Prostate gland (tissue), 2 donors: ENCODE results near the gene COX5A. TPM values are rescaled to one million over a fixed set of nuclear protein-coding genes. Genes with fewer than 3 reads are reported as not detected.
A peak's percentile ranks its signal among the peaks of the same experiment; 100 is the strongest.

ENCODE experiments used
- DNase-seq: peaks from one replicate; pipeline ENCODE4 v3.0.0-alpha.2; 2019; ENCODE audit warnings: low spot score
- H3K27ac ChIP-seq, 2 donors: fragments of 200-600 bp; sonication (generic); 2 replicates each; pipeline ENCODE4 v1.5.1; 2017 to 2019
- H3K27me3 ChIP-seq: fragments of 200-600 bp; sonication (generic); replicated peaks from 2 replicates; pipeline ENCODE4 v1.5.1; 2019; ENCODE audit not compliant: insufficient read depth
- H3K36me3 ChIP-seq, 2 donors: fragments of 200-600 bp; sonication (generic); 1 replicate in 1 of 2; 2 replicates in 1 of 2; pipeline versions ENCODE4 v1.5.1 to v1.8.1; 2017 to 2019
- H3K4me1 ChIP-seq: fragments of 200-600 bp; sonication (generic); replicated peaks from 2 replicates; pipeline ENCODE4 v1.5.1; 2019
- H3K4me3 ChIP-seq, 2 donors: fragments of 200-600 bp; sonication (generic); 2 replicates each; pipeline ENCODE4 v1.5.1; 2017 to 2019
- H3K9me3 ChIP-seq: fragments of 200-600 bp; sonication (generic); 2 replicates; pipeline ENCODE4 v1.5.1; 2017
- POLR2A ChIP-seq: fragments of 450-650 bp; IDR thresholded peaks from one replicate; pipeline ENCODE4 v1.6.1; 2016; ENCODE audit warnings: antibody characterized with exemption, mild to moderate bottlenecking
- POLR2AphosphoS5 ChIP-seq: sonication (generic); formaldehyde crosslinking; IDR thresholded peaks from one replicate; pipeline ENCODE4 v1.6.1; 2017; ENCODE audit warnings: antibody characterized with exemption
- WGBS: methylation state at CpG from one replicate; pipeline ENCODE4 v1.1.5; 2018; 5-methylcytosine and 5-hydroxymethylcytosine counted together
- intact Hi-C: fragments of 100-400 bp; cut with DNase I; formaldehyde crosslinking; loops from one replicate; pipeline ENCODE4 v1.14.2; 2022
- total RNA-seq, 2 donors: library from RNA; depleted of rRNA; stranded (reverse); fragments of >200 nt; gene quantifications; one replicate each; pipeline ENCODE4 v1.1.0, GENCODE V29; 2016
- TF ChIP-seq, protein P1 (sequence below), 4 experiments: fragments of 200-600 bp in 2 of 4; fragments of 450-650 bp in 2 of 4; sonication (generic) in 2 of 4; IDR thresholded peaks; 1 replicate in 3 of 4; 2 replicates in 1 of 4; pipeline ENCODE4 v1.5.1; 2016 to 2019; ENCODE audit warnings: antibody characterized with exemption in 4 of 4, mild to moderate bottlenecking in 2 of 4, moderate library complexity in 2 of 4

The COX5A gene
- total RNA-seq, 2 donors from 2014 or later = 93.3 to 171 TPM

- H3K4me1 ChIP-seq = peaks cover 5% of the 10 kb centered on the region
- intact Hi-C loops = no loop called here
Observed at GRCh38 chr15:74903676-74904075, 34.2 kb downstream of the COX5A start.

GRCh38 chr15:74902295-74903075, 35.4 kb downstream of the COX5A start:
- TF ChIP-seq POLR2A (no peak), POLR2AphosphoS5 (no peak)
- TF ChIP-seq, protein P1, sequence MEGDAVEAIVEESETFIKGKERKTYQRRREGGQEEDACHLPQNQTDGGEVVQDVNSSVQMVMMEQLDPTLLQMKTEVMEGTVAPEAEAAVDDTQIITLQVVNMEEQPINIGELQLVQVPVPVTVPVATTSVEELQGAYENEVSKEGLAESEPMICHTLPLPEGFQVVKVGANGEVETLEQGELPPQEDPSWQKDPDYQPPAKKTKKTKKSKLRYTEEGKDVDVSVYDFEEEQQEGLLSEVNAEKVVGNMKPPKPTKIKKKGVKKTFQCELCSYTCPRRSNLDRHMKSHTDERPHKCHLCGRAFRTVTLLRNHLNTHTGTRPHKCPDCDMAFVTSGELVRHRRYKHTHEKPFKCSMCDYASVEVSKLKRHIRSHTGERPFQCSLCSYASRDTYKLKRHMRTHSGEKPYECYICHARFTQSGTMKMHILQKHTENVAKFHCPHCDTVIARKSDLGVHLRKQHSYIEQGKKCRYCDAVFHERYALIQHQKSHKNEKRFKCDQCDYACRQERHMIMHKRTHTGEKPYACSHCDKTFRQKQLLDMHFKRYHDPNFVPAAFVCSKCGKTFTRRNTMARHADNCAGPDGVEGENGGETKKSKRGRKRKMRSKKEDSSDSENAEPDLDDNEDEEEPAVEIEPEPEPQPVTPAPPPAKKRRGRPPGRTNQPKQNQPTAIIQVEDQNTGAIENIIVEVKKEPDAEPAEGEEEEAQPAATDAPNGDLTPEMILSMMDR (IDR thresholded peaks at IDR 0.05) = no peak
- peak overlapping the region in 1 of 2 donors; percentile 33 for H3K27ac ChIP-seq
- H3K36me3 ChIP-seq = peaks cover 0 to 3% of the 10 kb centered on the region in 2 donors
- no peaks in the 10 kb centered on the region for H3K27me3 ChIP-seq
- peaks cover 5% of the 10 kb centered on the region for H3K4me1 ChIP-seq
- no peaks in the 10 kb centered on the region for H3K9me3 ChIP-seq
- intact Hi-C loops = no loop called here
- 85% methylated on average over 4 of the region's 4 CpGs for WGBS
- DNase-seq = no peak
- H3K4me3 ChIP-seq = no peak overlapping the region

More at GRCh38 chr15:74903676-74904075, 34.2 kb downstream of the COX5A start:
- H3K27ac ChIP-seq = no peak overlapping the region
- TF ChIP-seq POLR2A (no peak), POLR2AphosphoS5 (no peak)
- TF ChIP-seq, protein P1 (IDR thresholded peaks at IDR 0.05) = no peak
- 92% methylated on average over 1 of the region's 1 CpG for WGBS
- no peaks in the 10 kb centered on the region for H3K9me3 ChIP-seq
- H3K36me3 ChIP-seq = peaks cover 0 to 3% of the 10 kb centered on the region in 2 donors
- H3K27me3 ChIP-seq = no peaks in the 10 kb centered on the region
- H3K4me3 ChIP-seq = no peak overlapping the region
- DNase-seq = no peak

DNA sequence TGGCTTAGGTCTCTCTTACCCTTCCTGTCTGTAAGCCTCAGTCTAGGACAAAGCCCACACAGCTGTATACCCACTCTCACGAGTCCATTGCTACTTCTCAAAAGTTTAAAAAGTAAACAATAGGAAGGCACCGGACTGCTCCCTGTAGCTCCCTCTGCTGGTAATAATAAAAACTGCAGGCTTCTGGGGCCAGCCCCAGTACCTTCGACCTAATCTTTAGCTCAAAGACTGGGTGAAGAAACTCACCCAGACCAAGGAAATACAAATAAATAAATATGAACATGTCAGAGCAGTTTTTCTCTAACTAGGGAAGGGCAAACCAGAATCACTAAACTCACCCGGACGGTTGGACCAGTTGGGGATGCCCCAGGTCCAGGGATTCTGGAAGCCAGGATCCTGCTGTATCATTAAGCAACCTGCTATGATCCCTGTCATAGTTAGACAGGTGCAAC, 36.2 kb downstream of the COX5A start:
- Histone ChIP-seq H3K27me3 (no peaks in the 10 kb centered on the region), H3K27ac (peak overlapping the region; percentile 33 to 53), H3K36me3 (peaks cover 0 to 3% of the 10 kb centered on the region in 2 donors), H3K4me1 (peaks cover 5% of the 10 kb centered on the region), H3K9me3 (no peaks in the 10 kb centered on the region), H3K4me3 (no peak overlapping the region)
- peak; percentile 63 for DNase-seq
- WGBS = 7% methylated on average over 5 of the region's 5 CpGs
- TF ChIP-seq POLR2AphosphoS5 (peak; percentile 61), POLR2A (no peak)
- TF ChIP-seq, protein P1 (IDR thresholded peaks at IDR 0.05) = peak; percentile 83 to 89 (median 87)
- intact Hi-C loops = no loop called here

- peaks cover 0 to under 1% of the 10 kb centered on the region in 2 donors for H3K36me3 ChIP-seq
- H3K4me3 ChIP-seq = no peak overlapping the region
- H3K27me3 ChIP-seq = no peaks in the 10 kb centered on the region
- 70% methylated on average over 6 of the region's 6 CpGs for WGBS
- no peaks in the 10 kb centered on the region for H3K9me3 ChIP-seq
- peaks cover 5% of the 10 kb centered on the region for H3K4me1 ChIP-seq
- intact Hi-C loops = no loop called here
- H3K27ac ChIP-seq = no peak overlapping the region
- TF ChIP-seq, protein P1 (IDR thresholded peaks at IDR 0.05) = no peak
- TF ChIP-seq POLR2A = no peak
- no peak for TF ChIP-seq POLR2AphosphoS5
- DNase-seq = no peak
Observed at GRCh38 chr15:74897300-74897701, 40.6 kb downstream of the COX5A start.

DNA sequence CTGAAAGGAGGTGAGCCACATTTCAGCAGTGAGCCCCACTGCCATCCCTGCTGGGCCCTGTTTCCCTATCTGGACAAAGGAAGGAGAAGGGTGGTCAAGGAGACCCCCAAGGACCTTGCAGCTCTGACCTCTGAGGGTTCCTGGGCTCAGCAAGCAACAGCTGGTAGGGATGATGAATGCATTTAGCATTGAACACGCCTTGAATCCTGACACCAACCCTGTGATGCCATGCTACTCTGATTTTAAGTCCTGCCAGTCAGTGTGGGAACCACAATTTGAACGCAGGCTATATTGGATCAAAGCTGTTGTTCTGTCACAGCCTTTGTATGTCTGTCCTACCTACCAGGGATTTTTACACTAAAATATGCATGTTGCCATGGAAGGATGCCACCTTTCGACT, 41.6 kb downstream of the COX5A start:
- WGBS = 78% methylated on average over 3 of the region's 3 CpGs
- Histone ChIP-seq H3K36me3 (no peaks in the 10 kb centered on the region), H3K9me3 (no peaks in the 10 kb centered on the region), H3K4me3 (no peak overlapping the region), H3K27ac (no peak overlapping the region), H3K27me3 (no peaks in the 10 kb centered on the region), H3K4me1 (no peaks in the 10 kb centered on the region)
- TF ChIP-seq POLR2A (no peak), POLR2AphosphoS5 (no peak)
- TF ChIP-seq, protein P1 (IDR thresholded peaks at IDR 0.05) = no peak
- intact Hi-C loops = no loop called here
- no peak for DNase-seq
